Keratinocyte (primary cell): ENCODE data around the gene SF3B6. TPM values are rescaled to one million over a fixed set of nuclear protein-coding genes. Genes with fewer than 3 reads are reported as not detected.

ENCODE experiments used
- DNase-seq: peaks from one replicate; pipeline ENCODE4 v3.0.0-alpha.2; 2011; ENCODE audit warnings: low read depth, missing footprints, low spot score
- FAIRE-seq: peaks from 2 replicates; lab custom pipeline; 2011; peaks lifted over from hg19 to GRCh38; lab: Jason Lieb, UNC
- H2AFZ ChIP-seq: 2 replicates; pipeline ENCODE4 v1.6.0; 2012; ENCODE audit warnings: low read length, control low read depth, inconsistent platforms; ENCODE audit not compliant: control insufficient read depth
- H3K27ac ChIP-seq: 2 replicates; pipeline ENCODE4 v1.5.1; 2011; ENCODE audit warnings: low read length; ENCODE audit not compliant: control insufficient read depth, insufficient read depth
- H3K27me3 ChIP-seq: 3 replicates; pipeline ENCODE4 v1.6.0; 2011; ENCODE audit warnings: low read length; ENCODE audit not compliant: control insufficient read depth, insufficient read depth; ENCODE audit errors: extremely low read depth
- H3K36me3 ChIP-seq, 2 experiments: 2 replicates in 1 of 2; 3 replicates in 1 of 2; pipeline ENCODE4 v1.5.1; 2011; ENCODE audit warnings: low read length in 2 of 2, mild to moderate bottlenecking in 1 of 2; ENCODE audit not compliant: control insufficient read depth in 2 of 2, insufficient read depth in 2 of 2; ENCODE audit errors: extremely low read depth in 1 of 2
- H3K4me1 ChIP-seq: 3 replicates; pipeline ENCODE4 v1.5.1; 2011; ENCODE audit warnings: low read length; ENCODE audit not compliant: control insufficient read depth, insufficient read depth; ENCODE audit errors: extremely low read depth
- H3K4me2 ChIP-seq: 3 replicates; pipeline ENCODE4 v1.6.0; 2011; ENCODE audit warnings: low read depth, low read length; ENCODE audit not compliant: control insufficient read depth, insufficient read depth; ENCODE audit errors: extremely low read depth
- H3K4me3 ChIP-seq, 3 experiments: fragments of 200-600 bp in 1 of 3; sonication (generic) in 1 of 3; 2 replicates in 2 of 3; 3 replicates in 1 of 3; pipeline ENCODE4 v1.5.1; 2011 to 2016; ENCODE audit warnings: low read length in 3 of 3, mild to moderate bottlenecking in 3 of 3, control low read depth in 2 of 3, inconsistent platforms in 1 of 3, low read depth in 1 of 3, mixed read lengths in 1 of 3, mixed run types in 1 of 3, moderate library complexity in 1 of 3; ENCODE audit not compliant: control insufficient read depth in 2 of 3, insufficient read depth in 2 of 3; ENCODE audit errors: extremely low read depth in 1 of 3
- H3K79me2 ChIP-seq: 2 replicates; pipeline ENCODE4 v1.6.0; 2012; ENCODE audit warnings: low read length; ENCODE audit not compliant: control insufficient read depth, insufficient read depth
- H3K9ac ChIP-seq: 3 replicates; pipeline ENCODE4 v1.6.0; 2011; ENCODE audit warnings: low read length; ENCODE audit not compliant: control insufficient read depth, insufficient read depth; ENCODE audit errors: extremely low read depth
- H3K9me1 ChIP-seq: 3 replicates; pipeline ENCODE4 v1.6.0; 2011; ENCODE audit warnings: low read length; ENCODE audit not compliant: control insufficient read depth, insufficient read depth; ENCODE audit errors: extremely low read depth
- H3K9me3 ChIP-seq: 2 replicates; pipeline ENCODE4 v1.5.1; 2012; ENCODE audit warnings: low read depth, low read length; ENCODE audit not compliant: control insufficient read depth
- H4K20me1 ChIP-seq: 3 replicates; pipeline ENCODE4 v1.6.0; 2011; ENCODE audit warnings: low read length; ENCODE audit not compliant: control insufficient read depth, insufficient read depth; ENCODE audit errors: extremely low read depth
- EZH2 ChIP-seq: IDR thresholded peaks from one replicate; pipeline ENCODE4 v1.6.1; 2012; ENCODE audit warnings: inconsistent platforms, mild to moderate bottlenecking, low read length, moderate library complexity
- dilution Hi-C: fragments of 300-500 bp; cut with MboI; formaldehyde crosslinking; loops from one replicate; pipeline ENCODE4 v1.7.0; 2020; ENCODE audit warnings: low sequenced_read_pairs; ENCODE audit not compliant: extremely low pct_ligation_motif_present
- polyA plus RNA-seq, 5 experiments: library from polyadenylated mRNA; depleted of rRNA in 3 of 5; stranded (reverse) in 3 of 5; stranded (forward) in 1 of 5; unstranded in 1 of 5; fragments of >200 nt; gene quantifications; 1 replicate in 1 of 5; 2 replicates in 3 of 5; 3 replicates in 1 of 5; pipeline versions ENCODE4 v1.2.1 to v1.2.3, GENCODE V29; 2011 to 2012; ENCODE audit warnings: missing spikeins in 2 of 5, low read depth in 1 of 5, low replicate concordance in 1 of 5
- TF ChIP-seq, protein P1 (sequence below), 3 experiments: IDR thresholded peaks in 1 of 3; conservative IDR thresholded peaks in 1 of 3; optimal IDR thresholded peaks in 1 of 3; 2 replicates in 2 of 3; 3 replicates in 1 of 3; pipeline versions ENCODE3 to v1.5.1; 2011; ENCODE audit warnings: low read length in 3 of 3, mild to moderate bottlenecking in 3 of 3, moderate library complexity in 2 of 3, control low read depth in 1 of 3, inconsistent platforms in 1 of 3; ENCODE audit not compliant: insufficient read depth in 2 of 3; ENCODE audit errors: extremely low read depth in 1 of 3

Gene SF3B6
- polyA plus RNA-seq, 1 donor (not counting 4 experiments of a cell fraction or from before 2014, with no cell fraction given), result 347 TPM

GRCh38 chr2:24065341-24065740, 10.8 kb downstream of the SF3B6 start:
- no peak overlapping the region for H3K4me3 ChIP-seq
- H3K79me2 ChIP-seq, result peaks cover 12% of the 10 kb centered on the region
- FAIRE-seq (no peak), DNase-seq (no peak)
- no peak overlapping the region for H3K27ac ChIP-seq
- no peak overlapping the region for H3K4me2 ChIP-seq
- H3K9me3 ChIP-seq, result no peaks in the 10 kb centered on the region
- no peak overlapping the region for H3K9ac ChIP-seq
- peaks cover 11 to 15% of the 10 kb centered on the region in 2 experiments for H3K36me3 ChIP-seq
- H3K27me3 ChIP-seq, result no peaks in the 10 kb centered on the region
- no peak overlapping the region for H2AFZ ChIP-seq
- H3K4me1 ChIP-seq, result no peaks in the 10 kb centered on the region
- dilution Hi-C loops, result no loop called here
- no peaks in the 10 kb centered on the region for H4K20me1 ChIP-seq
- TF ChIP-seq, protein P1, sequence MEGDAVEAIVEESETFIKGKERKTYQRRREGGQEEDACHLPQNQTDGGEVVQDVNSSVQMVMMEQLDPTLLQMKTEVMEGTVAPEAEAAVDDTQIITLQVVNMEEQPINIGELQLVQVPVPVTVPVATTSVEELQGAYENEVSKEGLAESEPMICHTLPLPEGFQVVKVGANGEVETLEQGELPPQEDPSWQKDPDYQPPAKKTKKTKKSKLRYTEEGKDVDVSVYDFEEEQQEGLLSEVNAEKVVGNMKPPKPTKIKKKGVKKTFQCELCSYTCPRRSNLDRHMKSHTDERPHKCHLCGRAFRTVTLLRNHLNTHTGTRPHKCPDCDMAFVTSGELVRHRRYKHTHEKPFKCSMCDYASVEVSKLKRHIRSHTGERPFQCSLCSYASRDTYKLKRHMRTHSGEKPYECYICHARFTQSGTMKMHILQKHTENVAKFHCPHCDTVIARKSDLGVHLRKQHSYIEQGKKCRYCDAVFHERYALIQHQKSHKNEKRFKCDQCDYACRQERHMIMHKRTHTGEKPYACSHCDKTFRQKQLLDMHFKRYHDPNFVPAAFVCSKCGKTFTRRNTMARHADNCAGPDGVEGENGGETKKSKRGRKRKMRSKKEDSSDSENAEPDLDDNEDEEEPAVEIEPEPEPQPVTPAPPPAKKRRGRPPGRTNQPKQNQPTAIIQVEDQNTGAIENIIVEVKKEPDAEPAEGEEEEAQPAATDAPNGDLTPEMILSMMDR (optimal IDR thresholded peaks at IDR 0.05 in 1 of 3, IDR thresholded peaks at IDR 0.05 in 1 of 3, conservative IDR thresholded peaks at IDR 0.05 in 1 of 3; ENCODE audit: extremely low read depth in 1 of 3, insufficient read depth in 2 of 3, low read length in 3 of 3), result no peak
- no peak for TF ChIP-seq EZH2
- peaks cover 3% of the 10 kb centered on the region for H3K9me1 ChIP-seq

DNA sequence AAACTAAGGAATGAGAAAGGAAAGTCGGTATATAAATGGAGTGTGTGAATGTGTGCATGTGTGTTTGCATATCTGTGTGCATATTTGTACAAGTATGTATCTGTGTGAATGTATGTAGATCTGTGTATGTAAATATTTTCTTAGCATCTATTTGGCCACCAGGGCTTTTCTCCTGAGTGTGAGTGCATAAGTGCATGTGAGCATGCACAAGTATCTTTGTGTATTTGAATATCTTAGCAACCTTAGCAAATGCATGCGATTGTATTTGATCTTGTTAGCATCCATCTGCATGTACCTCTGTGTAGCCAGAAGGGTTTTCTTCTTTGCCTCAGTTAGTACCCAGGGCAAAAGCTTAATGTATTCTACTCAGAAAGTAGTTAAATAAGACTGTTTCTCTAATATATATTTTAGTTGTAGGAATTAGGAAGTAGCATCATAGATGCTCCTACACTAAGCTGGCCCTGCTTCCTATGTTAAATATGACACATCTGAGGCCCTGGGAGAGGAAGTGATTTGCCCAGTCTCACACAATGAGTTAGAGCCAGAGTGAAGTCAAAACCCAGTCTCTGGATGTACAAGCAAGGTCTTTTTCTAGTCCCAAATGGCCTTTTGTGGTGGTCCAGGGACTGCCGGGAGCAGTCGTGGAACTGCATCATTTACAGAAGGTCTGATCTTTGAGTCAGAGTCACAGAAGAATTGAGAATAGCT, 17.4 kb downstream of the SF3B6 start:
- TF ChIP-seq EZH2, result no peak
- TF ChIP-seq, protein P1 (optimal IDR thresholded peaks at IDR 0.05 in 1 of 3, IDR thresholded peaks at IDR 0.05 in 1 of 3, conservative IDR thresholded peaks at IDR 0.05 in 1 of 3; ENCODE audit: extremely low read depth in 1 of 3, insufficient read depth in 2 of 3, low read length in 3 of 3), result no peak

More for the DNA sequence above, 17.4 kb downstream of the SF3B6 start:
- H3K36me3 ChIP-seq, result peaks cover 0 to 3% of the 10 kb centered on the region in 2 experiments
- H3K4me1 ChIP-seq, result no peaks in the 10 kb centered on the region
- no peaks in the 10 kb centered on the region for H3K27me3 ChIP-seq
- no peak overlapping the region for H3K27ac ChIP-seq
- H3K4me2 ChIP-seq, result no peak overlapping the region
- no peaks in the 10 kb centered on the region for H3K79me2 ChIP-seq
- H3K4me3 ChIP-seq, result no peak overlapping the region
- H2AFZ ChIP-seq, result no peak overlapping the region
- H4K20me1 ChIP-seq, result no peaks in the 10 kb centered on the region
- FAIRE-seq (no peak), DNase-seq (no peak)
- no peaks in the 10 kb centered on the region for H3K9me1 ChIP-seq
- no peak overlapping the region for H3K9ac ChIP-seq
- dilution Hi-C loops, result no loop called here
- no peaks in the 10 kb centered on the region for H3K9me3 ChIP-seq
